ENCODE data around the gene FITM1. TPM values are rescaled to one million over a fixed set of nuclear protein-coding genes. Genes with fewer than 3 reads are reported as not detected.

FITM1 gene
- total and polyA plus RNA-seq, 11 donors: 43.3 to 276 (median 107) TPM

GRCh38 chr14:24082411-24083080, 47.9 kb upstream of the FITM1 start:
- no peak for ATAC-seq

GRCh38 chr14:24083462-24083861, 47.0 kb upstream of the FITM1 start:
- no peak for ATAC-seq
- TF ChIP-seq CTCF (IDR thresholded peaks at IDR 0.05): no peak
- TF ChIP-seq POLR2A (IDR thresholded peaks at IDR 0.05): no peak

More at GRCh38 chr14:24082411-24083080, 47.9 kb upstream of the FITM1 start:
- WGBS, 4 donors: 89 to 96% (median 92%) methylated on average over 5 of the region's 5 CpGs
- intact Hi-C loops (cut with DNase I): no loop called here
- TF ChIP-seq POLR2A (IDR thresholded peaks at IDR 0.05): no peak
- no peak for TF ChIP-seq CTCF (IDR thresholded peaks at IDR 0.05)
- no peak overlapping the region for H3K4me3 ChIP-seq
- no peak for DNase-seq
- H3K36me3 ChIP-seq: no peaks in the 10 kb centered on the region
- no peak overlapping the region for H3K27ac ChIP-seq
- H3K4me1 ChIP-seq: peaks cover 0 to 14% (median 10%) of the 10 kb centered on the region in 12 donors
- peaks cover 0 to 20% (median 3%) of the 10 kb centered on the region in 9 donors for H3K27me3 ChIP-seq
- no peaks in the 10 kb centered on the region for H3K9me3 ChIP-seq

GRCh38 chr14:24084440-24084839, 46.0 kb upstream of the FITM1 start:
- Histone ChIP-seq H3K27ac (no peak overlapping the region), H3K4me3 (no peak overlapping the region), H3K27me3 (peaks cover 0 to 20% (median 3%) of the 10 kb centered on the region in 9 donors), H3K9me3 (no peaks in the 10 kb centered on the region), H3K4me1 (peaks cover 0 to 14% (median 10%) of the 10 kb centered on the region in 12 donors), H3K36me3 (no peaks in the 10 kb centered on the region)
- peak in 1 of 5 donors; percentile 1 for DNase-seq
- ATAC-seq: no peak
- intact Hi-C loops (cut with DNase I): no loop called here
- TF ChIP-seq POLR2A (IDR thresholded peaks at IDR 0.05): no peak
- no peak for TF ChIP-seq CTCF (IDR thresholded peaks at IDR 0.05)
- WGBS, 4 donors: 94 to 97% (median 95%) methylated on average over 2 of the region's 2 CpGs

More at GRCh38 chr14:24083462-24083861, 47.0 kb upstream of the FITM1 start:
- Histone ChIP-seq H3K27me3 (peaks cover 0 to 20% (median 3%) of the 10 kb centered on the region in 9 donors), H3K4me3 (no peak overlapping the region), H3K27ac (no peak overlapping the region), H3K4me1 (peaks cover 0 to 14% (median 10%) of the 10 kb centered on the region in 12 donors), H3K36me3 (no peaks in the 10 kb centered on the region), H3K9me3 (no peaks in the 10 kb centered on the region)
- no peak for DNase-seq
- intact Hi-C loops (cut with DNase I): no loop called here
- WGBS, 4 donors: 86 to 94% (median 91%) methylated on average over 3 of the region's 3 CpGs

GRCh38 chr14:24085215-24085614, 45.2 kb upstream of the FITM1 start:
- Histone ChIP-seq H3K9me3 (no peaks in the 10 kb centered on the region), H3K27me3 (peaks cover 0 to 16% (median 3%) of the 10 kb centered on the region in 9 donors), H3K27ac (no peak overlapping the region), H3K4me3 (no peak overlapping the region), H3K36me3 (no peaks in the 10 kb centered on the region), H3K4me1 (peaks cover 0 to 14% (median 10%) of the 10 kb centered on the region in 12 donors)
- 68 to 80% (median 70%) methylated on average over 3 of the region's 3 CpGs for WGBS, 4 donors
- no peak for TF ChIP-seq CTCF (IDR thresholded peaks at IDR 0.05)
- TF ChIP-seq POLR2A (IDR thresholded peaks at IDR 0.05): no peak
- DNase-seq (no peak), ATAC-seq (no peak)
- intact Hi-C loops (cut with DNase I): no loop called here

All from heart left ventricle (tissue), 16 donors.